Activated CD8-positive, alpha-beta memory T cell treated with anti-CD3 and anti-CD28 coated beads, Interleukin-2, amount 50 U/mL, for 24 hours (primary cell): Measurements from ENCODE around the gene LOXL3.
A peak's percentile ranks its signal among the peaks of the same experiment; 100 is the strongest.

Experiments used
- DNase-seq: peaks from one replicate; pipeline ENCODE4 v3.0.0-alpha.2; 2020; ENCODE audit errors: extremely low read depth

LOXL3 gene

GRCh38 chr2:74553892-74554819, at the start of gene LOXL3, which contains the start of gene DOK1:
TSS of gene LOXL3 (minus strand) at chr2:74553942. CDS start at chr2:74552634, 1,308 bp downstream.
TSS of gene DOK1 (plus strand) at chr2:74554720. CDS start at chr2:74554755, 35 bp downstream.
- DNase-seq, result peak; percentile 59

- DNase-seq, result no peak
Measured at GRCh38 chr2:74602586-74603281, 49.0 kb upstream of the LOXL3 start.

- DNase-seq, result no peak
Measured at GRCh38 chr2:74599676-74600075, 45.9 kb upstream of the LOXL3 start.

- DNase-seq, result no peak
Measured at GRCh38 chr2:74597410-74597809, 43.7 kb upstream of the LOXL3 start.

- no peak for DNase-seq
Measured at GRCh38 chr2:74596584-74596983, 42.8 kb upstream of the LOXL3 start.

GRCh38 chr2:74593826-74594772, 40.4 kb upstream of the LOXL3 start:
- no peak for DNase-seq

- DNase-seq, result no peak
Measured at GRCh38 chr2:74588664-74589063, 34.9 kb upstream of the LOXL3 start.

- DNase-seq, result no peak
Measured at GRCh38 chr2:74587664-74588277, 34.0 kb upstream of the LOXL3 start.

- DNase-seq, result no peak
Measured at GRCh38 chr2:74585406-74586185, 31.9 kb upstream of the LOXL3 start.

- no peak for DNase-seq
Measured at GRCh38 chr2:74584088-74584645, 30.4 kb upstream of the LOXL3 start.

GRCh38 chr2:74583504-74583903, 29.8 kb upstream of the LOXL3 start:
- DNase-seq, result no peak

GRCh38 chr2:74582184-74582583, 28.4 kb upstream of the LOXL3 start:
- no peak for DNase-seq

- DNase-seq, result no peak
Measured at GRCh38 chr2:74581463-74581862, 27.7 kb upstream of the LOXL3 start.

GRCh38 chr2:74578408-74578807, 24.7 kb upstream of the LOXL3 start:
- DNase-seq, result no peak

GRCh38 chr2:74577448-74577847, 23.7 kb upstream of the LOXL3 start:
- DNase-seq, result no peak

GRCh38 chr2:74576863-74577229, 23.1 kb upstream of the LOXL3 start:
- no peak for DNase-seq

- no peak for DNase-seq
Measured at GRCh38 chr2:74576211-74576862, 22.6 kb upstream of the LOXL3 start.

- DNase-seq, result no peak
Measured at GRCh38 chr2:74575320-74575719, 21.6 kb upstream of the LOXL3 start.

- DNase-seq, result no peak
Measured at GRCh38 chr2:74573747-74574562, 20.2 kb upstream of the LOXL3 start.
